IPS-18a (cell line): ENCODE measurements around the gene MTHFD1L.

Experiments
- H3K27ac ChIP-seq: one replicate; pipeline ENCODE4 v1.5.1; 2013; ENCODE audit warnings: low read length
- H3K27me3 ChIP-seq: one replicate; pipeline ENCODE4 v1.6.1; 2013; ENCODE audit warnings: mild to moderate bottlenecking, low read length; ENCODE audit not compliant: control insufficient read depth, insufficient read depth
- H3K36me3 ChIP-seq: one replicate; pipeline ENCODE4 v1.6.1; 2013; ENCODE audit warnings: low read depth, low read length; ENCODE audit not compliant: control insufficient read depth
- H3K4me1 ChIP-seq: one replicate; pipeline ENCODE4 v1.6.1; 2013; ENCODE audit warnings: low read depth, low read length; ENCODE audit not compliant: control insufficient read depth
- H3K4me3 ChIP-seq: one replicate; pipeline ENCODE4 v1.5.1; 2013; ENCODE audit warnings: low read length
- H3K9ac ChIP-seq: one replicate; pipeline ENCODE4 v1.6.1; 2013; ENCODE audit warnings: mild to moderate bottlenecking, low read length, moderate library complexity
- H3K9me3 ChIP-seq: one replicate; pipeline ENCODE4 v1.6.1; 2013; ENCODE audit warnings: low read depth, low read length; ENCODE audit not compliant: control insufficient read depth

The MTHFD1L gene

GRCh38 chr6:151058021-151058733 lies 192.7 kb downstream of the MTHFD1L start:
- Histone ChIP-seq H3K4me3 (no peak overlapping the region), H3K27ac (no peak overlapping the region), H3K4me1 (no peaks in the 10 kb centered on the region), H3K36me3 (no peaks in the 10 kb centered on the region), H3K9me3 (no peaks in the 10 kb centered on the region), H3K9ac (no peak overlapping the region), H3K27me3 (no peaks in the 10 kb centered on the region)

GRCh38 chr6:151059612-151060095 lies 194.2 kb downstream of the MTHFD1L start:
- no peak overlapping the region for H3K27ac ChIP-seq
- no peaks in the 10 kb centered on the region for H3K27me3 ChIP-seq
- no peaks in the 10 kb centered on the region for H3K9me3 ChIP-seq
- H3K9ac ChIP-seq, result no peak overlapping the region
- H3K4me1 ChIP-seq, result no peaks in the 10 kb centered on the region
- H3K4me3 ChIP-seq, result no peak overlapping the region
- no peaks in the 10 kb centered on the region for H3K36me3 ChIP-seq

DNA sequence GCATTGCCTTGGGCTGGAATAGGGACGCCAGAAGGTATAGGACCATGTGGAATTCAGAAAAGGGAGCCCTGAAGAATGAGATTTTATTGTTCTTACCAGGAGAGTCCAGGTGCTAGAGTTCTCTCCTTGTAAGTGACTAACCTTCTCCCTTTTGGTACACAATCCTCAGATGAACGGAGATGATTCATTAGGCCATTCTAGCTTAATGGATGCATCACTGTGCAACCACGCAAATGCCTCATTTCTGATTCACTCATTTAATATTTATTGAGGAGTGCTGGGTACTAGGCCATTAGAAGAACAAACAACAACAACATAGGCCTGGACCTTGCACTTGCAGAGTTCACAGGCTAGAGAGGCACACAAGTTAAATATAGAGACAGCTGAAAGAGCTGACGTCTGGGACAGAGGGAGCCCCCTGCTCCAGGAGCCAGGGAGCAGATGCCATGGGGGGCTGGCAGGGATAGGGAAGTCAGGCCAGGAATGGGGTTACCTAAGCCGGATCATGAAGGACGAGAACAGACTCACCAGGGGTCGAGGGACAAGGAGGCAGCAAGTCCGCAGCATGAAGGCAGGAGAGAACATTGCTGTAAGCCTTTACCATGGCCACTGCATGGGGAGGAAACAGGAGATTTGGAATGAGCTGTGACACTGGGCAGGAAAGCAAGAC lies 194.7 kb downstream of the MTHFD1L start:
- Histone ChIP-seq H3K9me3 (no peaks in the 10 kb centered on the region), H3K27ac (no peak overlapping the region), H3K4me1 (no peaks in the 10 kb centered on the region), H3K9ac (no peak overlapping the region), H3K4me3 (no peak overlapping the region), H3K36me3 (no peaks in the 10 kb centered on the region), H3K27me3 (no peaks in the 10 kb centered on the region)

DNA sequence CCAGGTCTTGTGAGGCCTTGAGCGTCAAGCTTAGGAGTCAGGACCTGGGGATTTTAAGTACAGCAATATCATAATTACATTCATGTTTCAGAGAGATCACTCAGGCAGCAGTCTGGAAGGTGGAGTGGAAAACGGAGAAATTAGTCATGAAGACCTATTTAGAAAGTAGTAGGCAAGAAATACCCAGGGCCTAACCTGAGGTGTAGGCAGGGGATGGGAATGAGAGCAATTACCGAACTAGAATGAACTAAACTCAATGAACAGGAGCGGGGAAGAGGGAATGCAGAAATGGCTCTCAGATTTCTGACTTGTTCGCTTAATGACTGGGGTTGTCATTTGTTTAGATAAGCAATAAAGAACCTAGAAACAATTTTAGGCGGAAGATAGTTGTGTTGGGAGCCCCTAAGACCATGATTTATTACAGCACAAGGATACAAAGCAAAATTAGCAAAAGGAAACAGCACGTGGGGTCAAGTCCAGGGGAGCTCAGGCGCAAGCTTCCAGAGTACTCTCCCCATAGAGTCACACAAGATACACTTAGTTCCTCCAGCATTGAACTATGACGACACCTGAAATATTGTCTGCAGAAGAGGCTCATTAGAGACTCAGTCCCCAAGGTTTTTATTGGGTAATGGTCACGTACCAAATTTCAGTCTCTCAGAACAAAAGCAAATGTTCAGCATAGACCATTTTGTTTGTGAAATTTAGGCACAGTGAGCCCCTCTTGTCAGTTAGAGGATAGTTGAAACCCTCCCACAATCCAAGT lies 195.4 kb downstream of the MTHFD1L start:
- Histone ChIP-seq H3K36me3 (no peaks in the 10 kb centered on the region), H3K9ac (no peak overlapping the region), H3K4me1 (no peaks in the 10 kb centered on the region), H3K9me3 (no peaks in the 10 kb centered on the region), H3K4me3 (no peak overlapping the region), H3K27ac (no peak overlapping the region), H3K27me3 (no peaks in the 10 kb centered on the region)

GRCh38 chr6:151063352-151063751 lies 197.8 kb downstream of the MTHFD1L start:
- no peaks in the 10 kb centered on the region for H3K9me3 ChIP-seq
- H3K36me3 ChIP-seq, result no peaks in the 10 kb centered on the region
- H3K4me3 ChIP-seq, result no peak overlapping the region
- no peak overlapping the region for H3K27ac ChIP-seq
- no peak overlapping the region for H3K9ac ChIP-seq
- H3K27me3 ChIP-seq, result no peaks in the 10 kb centered on the region
- H3K4me1 ChIP-seq, result no peaks in the 10 kb centered on the region

GRCh38 chr6:151063842-151064647 lies 198.5 kb downstream of the MTHFD1L start:
- Histone ChIP-seq H3K36me3 (no peaks in the 10 kb centered on the region), H3K27ac (no peak overlapping the region), H3K9ac (no peak overlapping the region), H3K4me3 (no peak overlapping the region), H3K9me3 (no peaks in the 10 kb centered on the region), H3K4me1 (no peaks in the 10 kb centered on the region), H3K27me3 (no peaks in the 10 kb centered on the region)

- H3K4me3 ChIP-seq, result no peak overlapping the region
- H3K36me3 ChIP-seq, result no peaks in the 10 kb centered on the region
- no peak overlapping the region for H3K9ac ChIP-seq
- H3K27me3 ChIP-seq, result no peaks in the 10 kb centered on the region
- no peak overlapping the region for H3K27ac ChIP-seq
- H3K9me3 ChIP-seq, result no peaks in the 10 kb centered on the region
- H3K4me1 ChIP-seq, result no peaks in the 10 kb centered on the region
Observed at GRCh38 chr6:151065027-151065815, 199.7 kb downstream of the MTHFD1L start.

- Histone ChIP-seq H3K4me1 (no peaks in the 10 kb centered on the region), H3K27ac (no peak overlapping the region), H3K4me3 (no peak overlapping the region)
Observed at GRCh38 chr6:151067684-151068596, 202.4 kb downstream of the MTHFD1L start.

DNA sequence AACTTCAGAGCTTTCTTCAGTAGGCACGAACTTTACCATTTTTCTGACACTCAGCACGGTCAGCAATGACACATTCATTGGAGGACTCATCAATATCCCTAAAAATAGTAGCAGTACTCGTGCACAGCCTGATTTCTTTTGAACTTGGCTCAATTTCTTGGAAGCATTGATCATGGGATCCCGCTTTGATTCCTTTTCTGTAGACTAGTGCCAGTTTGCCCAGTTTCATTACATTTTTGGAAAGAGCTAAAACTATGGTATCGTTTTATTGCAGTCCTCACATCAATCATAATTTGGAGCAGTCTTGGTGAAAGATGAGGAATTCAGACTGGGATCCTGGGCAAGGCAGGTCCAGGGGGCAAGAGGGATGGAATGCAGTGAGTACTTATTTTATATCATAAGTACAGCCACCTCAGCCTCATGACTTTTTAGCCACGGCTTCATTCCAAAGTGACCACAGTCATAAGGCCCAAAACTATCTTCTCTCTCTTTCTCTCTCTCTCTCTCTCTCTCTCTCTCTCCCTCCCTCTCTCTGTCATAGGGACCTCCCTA lies 203.3 kb downstream of the MTHFD1L start:
- Histone ChIP-seq H3K27ac (no peak overlapping the region), H3K4me1 (no peaks in the 10 kb centered on the region), H3K36me3 (no peaks in the 10 kb centered on the region), H3K4me3 (no peak overlapping the region), H3K27me3 (no peaks in the 10 kb centered on the region), H3K9ac (no peak overlapping the region), H3K9me3 (no peaks in the 10 kb centered on the region)

More at GRCh38 chr6:151067684-151068596, 202.4 kb downstream of the MTHFD1L start:
- H3K27me3 ChIP-seq, result no peaks in the 10 kb centered on the region
- no peaks in the 10 kb centered on the region for H3K9me3 ChIP-seq
- no peaks in the 10 kb centered on the region for H3K36me3 ChIP-seq
- no peak overlapping the region for H3K9ac ChIP-seq

DNA sequence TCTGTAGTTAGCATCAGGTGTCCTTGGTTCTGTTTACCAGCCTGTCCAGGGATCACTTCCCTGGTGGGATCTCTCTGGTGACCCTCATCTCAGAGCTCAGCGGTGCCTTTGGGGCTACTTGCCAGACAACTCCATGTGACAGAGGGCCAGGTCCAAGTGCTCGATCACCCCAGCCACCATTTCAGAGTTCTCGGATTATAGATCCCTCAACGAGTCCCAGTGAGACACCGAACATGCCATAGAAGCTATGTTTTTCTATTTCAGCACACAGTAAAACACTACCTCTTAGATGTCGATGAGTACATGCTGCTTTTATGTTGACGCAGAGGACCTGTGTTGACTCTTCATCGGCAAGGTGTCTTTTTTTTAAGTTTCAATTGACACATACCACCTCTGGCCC lies 204.1 kb downstream of the MTHFD1L start:
- Histone ChIP-seq H3K9me3 (no peaks in the 10 kb centered on the region), H3K4me3 (no peak overlapping the region), H3K36me3 (no peaks in the 10 kb centered on the region), H3K27ac (no peak overlapping the region), H3K4me1 (no peaks in the 10 kb centered on the region), H3K27me3 (no peaks in the 10 kb centered on the region), H3K9ac (no peak overlapping the region)
